Progenitor cell of endocrine pancreas (in vitro differentiated cells): Measurements from ENCODE around the gene NWD2. TPM values are rescaled to one million over a fixed set of nuclear protein-coding genes. Genes with fewer than 3 reads are reported as not detected.

Source experiments
- DNase-seq: peaks from one replicate; pipeline ENCODE4 v3.0.0; 2021; ENCODE audit warnings: low spot score; ENCODE audit not compliant: unreplicated experiment
- H3K27ac Mint-ChIP-seq: 2 replicates; pipeline ENCODE4 v1.8.0; 2021; ENCODE audit warnings: mild to moderate bottlenecking, moderate library complexity, mixed read lengths
- H3K27me3 Mint-ChIP-seq: 2 replicates; pipeline ENCODE4 v1.8.0; 2021; ENCODE audit warnings: mixed read lengths
- H3K36me3 Mint-ChIP-seq: 2 replicates; pipeline ENCODE4 v1.8.0; 2022; ENCODE audit warnings: mixed read lengths; ENCODE audit not compliant: insufficient read depth
- H3K4me1 Mint-ChIP-seq: 2 replicates; pipeline ENCODE4 v1.8.0; 2021; ENCODE audit warnings: low read depth, mixed read lengths
- H3K4me3 Mint-ChIP-seq: 2 replicates; pipeline ENCODE4 v1.8.0; 2021; ENCODE audit warnings: low read depth, mild to moderate bottlenecking, moderate library complexity, mixed read lengths
- H3K9me3 Mint-ChIP-seq: 2 replicates; pipeline ENCODE4 v1.8.0; 2021; ENCODE audit warnings: low read depth, mixed read lengths
- total RNA-seq: library from RNA; stranded (reverse); gene quantifications from 2 replicates; pipeline ENCODE4 v1.2.1, GENCODE V29; 2021
- TF ChIP-seq, protein P1 (sequence below): fragments of 200-600 bp; sonication (generic); IDR thresholded peaks from one replicate; pipeline ENCODE4 v1.5.0; 2021; ENCODE audit warnings: antibody characterized with exemption, mild to moderate bottlenecking; ENCODE audit not compliant: unreplicated experiment

The NWD2 gene
- total RNA-seq, 1 donor from 2014 or later, result 0.05 TPM

DNA sequence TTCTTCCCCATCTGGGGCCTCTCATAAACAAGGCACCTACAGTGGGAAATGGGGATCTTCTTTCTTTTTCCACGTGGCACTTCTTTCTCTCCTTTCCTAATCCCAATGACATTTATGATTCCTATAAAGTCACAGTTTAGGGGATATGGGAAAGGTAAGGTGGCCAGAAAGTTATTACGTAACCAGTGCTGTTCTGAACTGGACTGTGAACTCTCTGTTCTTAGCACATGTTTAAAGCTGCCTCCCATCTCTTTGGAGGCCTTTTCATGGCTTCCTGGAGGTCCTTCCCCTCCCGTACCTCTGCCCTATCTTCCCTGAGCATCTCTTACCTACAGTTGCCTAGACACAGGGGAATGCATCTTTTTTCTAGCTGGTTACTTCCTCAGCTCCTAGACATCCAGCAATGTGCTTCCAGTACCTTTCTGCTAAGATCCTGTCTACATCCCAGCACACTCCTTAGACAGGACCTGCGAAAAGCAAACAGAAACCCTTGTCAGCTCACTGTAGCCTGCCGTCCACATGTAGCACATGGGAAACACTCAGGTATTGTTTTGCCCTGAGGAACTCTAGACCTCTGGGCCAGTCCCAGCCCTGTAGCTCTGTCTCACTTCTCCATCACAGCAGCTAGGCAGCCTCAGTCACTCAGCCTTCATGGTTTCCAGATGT is 195.4 kb downstream of the NWD2 start:
- DNase-seq, result no peak
- Mint-ChIP-seq H3K4me3 (no peak overlapping the region), H3K9me3 (no peaks in the 10 kb centered on the region), H3K4me1 (peaks cover 21% of the 10 kb centered on the region), H3K36me3 (no peaks in the 10 kb centered on the region), H3K27me3 (no peaks in the 10 kb centered on the region), H3K27ac (peak overlapping the region; percentile 3)
- TF ChIP-seq, protein P1, sequence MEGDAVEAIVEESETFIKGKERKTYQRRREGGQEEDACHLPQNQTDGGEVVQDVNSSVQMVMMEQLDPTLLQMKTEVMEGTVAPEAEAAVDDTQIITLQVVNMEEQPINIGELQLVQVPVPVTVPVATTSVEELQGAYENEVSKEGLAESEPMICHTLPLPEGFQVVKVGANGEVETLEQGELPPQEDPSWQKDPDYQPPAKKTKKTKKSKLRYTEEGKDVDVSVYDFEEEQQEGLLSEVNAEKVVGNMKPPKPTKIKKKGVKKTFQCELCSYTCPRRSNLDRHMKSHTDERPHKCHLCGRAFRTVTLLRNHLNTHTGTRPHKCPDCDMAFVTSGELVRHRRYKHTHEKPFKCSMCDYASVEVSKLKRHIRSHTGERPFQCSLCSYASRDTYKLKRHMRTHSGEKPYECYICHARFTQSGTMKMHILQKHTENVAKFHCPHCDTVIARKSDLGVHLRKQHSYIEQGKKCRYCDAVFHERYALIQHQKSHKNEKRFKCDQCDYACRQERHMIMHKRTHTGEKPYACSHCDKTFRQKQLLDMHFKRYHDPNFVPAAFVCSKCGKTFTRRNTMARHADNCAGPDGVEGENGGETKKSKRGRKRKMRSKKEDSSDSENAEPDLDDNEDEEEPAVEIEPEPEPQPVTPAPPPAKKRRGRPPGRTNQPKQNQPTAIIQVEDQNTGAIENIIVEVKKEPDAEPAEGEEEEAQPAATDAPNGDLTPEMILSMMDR, result no peak

DNA sequence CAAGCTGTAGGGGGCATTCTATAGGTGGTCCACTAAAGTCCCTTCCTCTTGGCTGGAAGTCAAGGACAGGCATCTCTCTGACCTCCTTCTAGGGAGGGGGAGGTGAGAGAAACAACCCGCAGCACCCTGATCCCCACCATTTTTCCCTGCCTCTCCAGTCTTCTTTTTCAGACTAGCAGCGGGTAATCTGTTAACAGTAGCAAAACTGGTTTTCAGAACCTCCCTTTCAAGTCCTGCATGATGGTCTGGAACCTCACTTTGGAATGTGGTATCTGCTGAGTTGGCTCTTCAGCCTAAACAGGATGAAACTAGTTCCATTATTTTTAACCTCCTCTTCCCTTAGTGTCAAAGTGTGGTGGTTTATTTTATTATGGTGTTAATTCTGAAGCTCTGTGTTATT is 196.0 kb downstream of the NWD2 start:
- no peaks in the 10 kb centered on the region for H3K36me3 Mint-ChIP-seq
- TF ChIP-seq, protein P1, result no peak
- H3K4me1 Mint-ChIP-seq, result peaks cover 21% of the 10 kb centered on the region
- peak overlapping the region; percentile 3 for H3K27ac Mint-ChIP-seq
- H3K27me3 Mint-ChIP-seq, result no peaks in the 10 kb centered on the region
- no peaks in the 10 kb centered on the region for H3K9me3 Mint-ChIP-seq
- no peak overlapping the region for H3K4me3 Mint-ChIP-seq
- no peak for DNase-seq

DNA sequence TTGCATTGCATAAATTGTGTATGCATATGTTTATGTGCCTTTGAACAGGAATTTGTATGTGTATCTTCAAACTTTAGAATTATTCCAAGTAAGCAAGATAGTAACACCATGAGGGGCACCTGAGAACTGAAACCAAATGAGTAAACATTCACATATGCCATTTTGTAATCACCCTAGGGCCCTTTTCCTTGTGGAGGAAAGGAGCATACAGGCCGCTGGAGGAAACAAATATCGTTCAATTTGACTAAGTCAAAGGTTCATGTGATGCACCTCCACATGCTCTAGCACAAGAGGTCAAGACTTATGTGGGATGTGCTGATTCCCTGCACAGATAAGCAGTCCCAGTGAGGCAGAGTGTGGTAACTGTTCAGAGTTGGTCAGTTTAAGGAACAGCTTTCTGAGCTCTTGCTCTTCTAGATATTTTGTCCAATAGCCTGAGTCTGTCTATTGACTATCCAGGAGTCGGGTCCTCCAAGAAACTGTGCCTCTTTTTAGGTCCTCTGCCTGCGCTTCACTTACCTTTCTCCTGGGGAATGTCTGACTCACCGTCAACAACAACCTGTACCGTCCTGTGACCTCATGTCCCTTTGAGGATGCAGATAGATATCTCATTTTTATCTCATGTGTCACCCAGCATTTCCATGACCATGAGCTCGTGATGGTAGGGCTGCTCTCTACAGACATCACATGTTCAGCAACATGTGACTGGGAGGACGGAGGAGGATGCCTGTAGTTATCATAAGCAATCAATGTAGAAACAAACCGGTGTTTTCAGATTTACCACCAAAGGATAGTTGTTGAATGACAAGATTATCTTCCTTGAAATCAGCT is 196.9 kb downstream of the NWD2 start:
- peak overlapping the region; percentile 13 for H3K27ac Mint-ChIP-seq

DNA sequence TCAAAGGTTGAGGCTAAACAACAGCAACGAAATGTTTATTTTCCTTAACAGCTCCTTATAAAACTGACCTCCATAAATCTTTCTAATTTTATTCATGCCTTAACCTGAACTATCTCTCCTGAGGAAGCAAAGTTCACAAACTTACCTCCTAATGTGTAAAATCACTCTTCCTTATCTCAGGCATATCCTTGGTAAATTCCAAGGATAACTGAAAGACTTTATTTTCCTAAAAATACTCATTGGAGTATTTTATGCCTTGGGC is 197.4 kb downstream of the NWD2 start:
- no peaks in the 10 kb centered on the region for H3K36me3 Mint-ChIP-seq
- H3K27me3 Mint-ChIP-seq, result no peaks in the 10 kb centered on the region
- H3K4me3 Mint-ChIP-seq, result no peak overlapping the region
- H3K4me1 Mint-ChIP-seq, result peaks cover 21% of the 10 kb centered on the region
- TF ChIP-seq, protein P1, result no peak
- DNase-seq, result no peak
- no peaks in the 10 kb centered on the region for H3K9me3 Mint-ChIP-seq
- H3K27ac Mint-ChIP-seq, result no peak overlapping the region

More for the DNA sequence above, 196.9 kb downstream of the NWD2 start:
- Mint-ChIP-seq H3K36me3 (no peaks in the 10 kb centered on the region), H3K4me3 (no peak overlapping the region), H3K27me3 (no peaks in the 10 kb centered on the region), H3K9me3 (no peaks in the 10 kb centered on the region), H3K4me1 (peaks cover 21% of the 10 kb centered on the region)
- TF ChIP-seq, protein P1, result no peak
- no peak for DNase-seq

DNA sequence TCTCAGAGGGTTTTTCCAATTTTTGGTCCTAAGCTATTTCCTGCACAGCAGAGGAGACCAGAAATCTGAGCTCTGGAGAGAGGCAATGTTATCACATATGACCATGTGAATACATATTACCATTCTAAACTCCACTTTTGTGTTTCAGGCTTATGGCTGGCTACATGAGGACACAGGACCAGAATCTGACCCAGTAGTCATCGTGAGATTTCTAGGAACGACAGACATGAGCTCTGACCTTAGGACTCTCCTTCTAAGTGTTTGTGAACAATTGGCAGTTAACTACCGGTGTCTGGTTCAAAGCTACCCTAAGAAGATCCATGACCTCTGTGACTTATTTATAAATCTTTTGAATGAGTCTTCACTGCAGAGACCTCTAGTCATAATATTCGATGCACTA is 198.6 kb downstream of the NWD2 start:
- H3K36me3 Mint-ChIP-seq, result no peaks in the 10 kb centered on the region
- TF ChIP-seq, protein P1, result no peak
- H3K4me3 Mint-ChIP-seq, result no peak overlapping the region
- H3K27ac Mint-ChIP-seq, result no peak overlapping the region
- H3K9me3 Mint-ChIP-seq, result no peaks in the 10 kb centered on the region
- DNase-seq, result no peak
- H3K4me1 Mint-ChIP-seq, result peaks cover 29% of the 10 kb centered on the region
- no peaks in the 10 kb centered on the region for H3K27me3 Mint-ChIP-seq
